GM12878 (cell line): Measurements from ENCODE around the gene SH2D6. TPM values are rescaled to one million over a fixed set of nuclear protein-coding genes. Genes with fewer than 3 reads are reported as not detected.

Experiments
- ASH2L ChIP-seq: fragments of 300-600, 200-600 bp; sonication (generic); IDR thresholded peaks from 2 replicates; pipeline ENCODE4 v1.6.1; 2017; ENCODE audit warnings: low read depth, mild to moderate bottlenecking, borderline replicate concordance
- EP300 ChIP-seq, 2 experiments: fragments of 150-350 bp in 1 of 2; IDR thresholded peaks; 2 replicates each; pipeline ENCODE4 v1.6.1; 2011 to 2012; ENCODE audit warnings: low read depth in 2 of 2, low read length in 2 of 2, borderline replicate concordance in 1 of 2, improper control_type of control experiment in 1 of 2, inconsistent platforms in 1 of 2; ENCODE audit not compliant: control insufficient read depth in 1 of 2
- FOXM1 ChIP-seq: IDR thresholded peaks from 2 replicates; pipeline ENCODE4 v1.6.1; 2012; ENCODE audit warnings: low read depth, mild to moderate bottlenecking, inconsistent platforms, low read length, moderate library complexity
- IRF5 ChIP-seq: fragments of 450-650 bp; IDR thresholded peaks from 2 replicates; pipeline ENCODE4 v1.6.1; 2017; ENCODE audit warnings: borderline replicate concordance
- KDM1A ChIP-seq: fragments of 200-600 bp; sonication (generic); IDR thresholded peaks from 2 replicates; pipeline ENCODE4 v1.6.1; 2016; ENCODE audit warnings: borderline replicate concordance
- LARP7 ChIP-seq: fragments of 450-650 bp; IDR thresholded peaks from 2 replicates; pipeline ENCODE4 v1.6.1; 2017; ENCODE audit warnings: mild to moderate bottlenecking
- MTA2 ChIP-seq: fragments of 450-650 bp; IDR thresholded peaks from 2 replicates; pipeline ENCODE4 v1.6.1; 2016; ENCODE audit warnings: low read depth, mild to moderate bottlenecking, moderate library complexity
- NBN ChIP-seq: fragments of 450-650 bp; IDR thresholded peaks from 2 replicates; pipeline ENCODE4 v1.6.1; 2016
- POLR2AphosphoS2 ChIP-seq: IDR thresholded peaks from 2 replicates; pipeline ENCODE4 v1.6.1; 2011; ENCODE audit warnings: low read depth, mild to moderate bottlenecking, low read length, improper control_type of control experiment, moderate library complexity
- SIX5 ChIP-seq: IDR thresholded peaks from 2 replicates; pipeline ENCODE4 v1.6.1; 2011; ENCODE audit warnings: mild to moderate bottlenecking, low read depth, low read length, moderate library complexity; ENCODE audit not compliant: severe bottlenecking
- SMAD5 ChIP-seq: IDR thresholded peaks from 2 replicates; pipeline ENCODE4 v1.6.1; 2016; ENCODE audit warnings: antibody characterized with exemption, low read depth
- TAF1 ChIP-seq: IDR thresholded peaks from 2 replicates; pipeline ENCODE4 v1.6.1; 2011; ENCODE audit warnings: mild to moderate bottlenecking, low read depth, low read length, borderline replicate concordance
- TCF3 ChIP-seq: IDR thresholded peaks from 2 replicates; pipeline ENCODE4 v1.6.1; 2012; ENCODE audit warnings: low read depth, mild to moderate bottlenecking, low read length, borderline replicate concordance; ENCODE audit not compliant: insufficient read depth
- ZNF687 ChIP-seq: fragments of 450-650 bp; IDR thresholded peaks from 2 replicates; pipeline ENCODE4 v1.6.1; 2017; ENCODE audit warnings: mild to moderate bottlenecking, moderate library complexity
- polyA plus RNA-seq, 11 experiments: library from polyadenylated mRNA; depleted of rRNA in 4 of 11; unstranded in 6 of 11; stranded (reverse) in 5 of 11; fragments of >200 nt; fragmentation: Nextera tagmentation in 4 of 11; fragmentation: Illumina TruSeq in 1 of 11; extraction: Ambion mirVana in 4 of 11; extraction: Trizol in 1 of 11; gene quantifications; 1 replicate in 1 of 11; 2 replicates in 10 of 11; pipeline versions ENCODE4 v1.2.1 to v1.2.3, GENCODE V29; 2011 to 2016; ENCODE audit warnings: inconsistent platforms in 2 of 11, missing spikeins in 2 of 11, low read depth in 1 of 11
- total RNA-seq, 4 experiments: library from RNA; depleted of rRNA in 3 of 4; stranded (reverse); fragments of >200 nt in 3 of 4; fragmentation: Illumina TruSeq in 1 of 4; extraction: Trizol in 1 of 4; gene quantifications; 2 replicates each; pipeline versions ENCODE4 v1.2.1 to v1.2.3, GENCODE V29; 2013 to 2021
- TF ChIP-seq, protein P1 (sequence below), 3 experiments: IDR thresholded peaks in 2 of 3; conservative IDR thresholded peaks in 1 of 3; 2 replicates each; pipeline ENCODE4 v1.5.1; 2011; ENCODE audit warnings: low read depth in 3 of 3, low read length in 3 of 3, mild to moderate bottlenecking in 3 of 3, control low read depth in 2 of 3, moderate library complexity in 2 of 3, inconsistent platforms in 1 of 3, mixed read lengths in 1 of 3; ENCODE audit not compliant: control insufficient read depth in 2 of 3, insufficient read depth in 1 of 3; ENCODE audit errors: extremely low read depth in 1 of 3
- TF ChIP-seq, protein P2 (sequence below): IDR thresholded peaks from 2 replicates; pipeline ENCODE4 v1.6.1; 2011; ENCODE audit warnings: borderline replicate concordance, low read depth, mild to moderate bottlenecking, moderate library complexity, low read length; ENCODE audit not compliant: insufficient read depth, poor library complexity, severe bottlenecking

Gene SH2D6
- total and polyA plus RNA-seq, 10 of the 15 experiments (the other 5 are each of a cell fraction or from before 2014, with no cell fraction given): 0.23 to 0.59 (median 0.34) TPM; not detected in 6

DNA sequence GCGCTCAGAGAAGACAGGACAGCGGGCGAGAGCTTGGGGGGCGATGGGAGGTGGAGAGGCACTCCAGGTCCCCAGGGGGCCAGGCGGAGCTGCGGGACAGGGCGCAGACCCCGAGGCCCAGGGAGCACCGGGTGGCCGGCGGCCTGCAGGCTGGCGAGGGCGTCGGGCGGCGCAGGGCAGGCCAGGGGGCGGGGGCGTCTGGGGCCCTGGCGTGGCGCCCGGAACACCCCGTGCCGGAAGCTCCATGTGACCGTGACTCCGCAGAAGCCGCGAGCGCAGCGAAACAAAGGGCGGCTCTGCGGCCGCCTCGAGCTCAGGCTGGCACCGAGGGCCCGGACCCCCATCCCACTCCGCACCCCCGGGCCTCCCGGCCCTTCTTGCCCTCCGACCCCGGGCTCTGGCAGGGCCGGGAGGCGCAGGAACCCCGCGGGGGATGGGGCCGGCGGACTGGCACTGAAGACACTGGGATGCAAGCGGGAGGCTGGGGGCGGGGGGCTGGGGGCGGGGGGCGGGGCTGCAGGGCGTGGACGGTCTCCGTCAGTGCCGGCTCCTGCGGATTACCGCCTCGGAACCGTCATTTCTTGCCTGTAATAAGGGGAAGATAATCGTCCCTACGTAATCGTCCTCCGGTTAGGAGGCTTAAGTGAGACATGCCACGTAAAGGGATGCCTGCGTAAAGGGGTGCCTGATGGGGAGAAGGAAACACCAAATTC is 19.1 kb downstream of the SH2D6 start (continued):
- TF ChIP-seq ZNF687 (peak; percentile 95), FOXM1 (no peak), LARP7 (peak; percentile 73), SIX5 (no peak), KDM1A (no peak), ASH2L (peak; percentile 42; the same call in 1 of the 2 replicates), TAF1 (peak; percentile 43; the same call in 1 of the 2 replicates), TCF3 (0 out of 2 replicates have a peak, but pooled peaks have one; percentile 50), SMAD5 (no peak), MTA2 (no peak), IRF5 (no peak), POLR2AphosphoS2 (0 out of 2 replicates have a peak, but pooled peaks have one; percentile 33), EP300 (IDR thresholded peaks at IDR 0.05; ENCODE audit: borderline replicate concordance in 1 of 2, control insufficient read depth in 1 of 2, low read depth in 2 of 2, low read length in 2 of 2) (peak in 1 of 2 experiments; percentile 21; a peak in 1 of 4 replicates), NBN (no peak)
- TF ChIP-seq, protein P1, sequence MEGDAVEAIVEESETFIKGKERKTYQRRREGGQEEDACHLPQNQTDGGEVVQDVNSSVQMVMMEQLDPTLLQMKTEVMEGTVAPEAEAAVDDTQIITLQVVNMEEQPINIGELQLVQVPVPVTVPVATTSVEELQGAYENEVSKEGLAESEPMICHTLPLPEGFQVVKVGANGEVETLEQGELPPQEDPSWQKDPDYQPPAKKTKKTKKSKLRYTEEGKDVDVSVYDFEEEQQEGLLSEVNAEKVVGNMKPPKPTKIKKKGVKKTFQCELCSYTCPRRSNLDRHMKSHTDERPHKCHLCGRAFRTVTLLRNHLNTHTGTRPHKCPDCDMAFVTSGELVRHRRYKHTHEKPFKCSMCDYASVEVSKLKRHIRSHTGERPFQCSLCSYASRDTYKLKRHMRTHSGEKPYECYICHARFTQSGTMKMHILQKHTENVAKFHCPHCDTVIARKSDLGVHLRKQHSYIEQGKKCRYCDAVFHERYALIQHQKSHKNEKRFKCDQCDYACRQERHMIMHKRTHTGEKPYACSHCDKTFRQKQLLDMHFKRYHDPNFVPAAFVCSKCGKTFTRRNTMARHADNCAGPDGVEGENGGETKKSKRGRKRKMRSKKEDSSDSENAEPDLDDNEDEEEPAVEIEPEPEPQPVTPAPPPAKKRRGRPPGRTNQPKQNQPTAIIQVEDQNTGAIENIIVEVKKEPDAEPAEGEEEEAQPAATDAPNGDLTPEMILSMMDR (IDR thresholded peaks at IDR 0.05 in 2 of 3, conservative IDR thresholded peaks at IDR 0.05 in 1 of 3; ENCODE audit: control insufficient read depth in 2 of 3, extremely low read depth in 1 of 3, insufficient read depth in 1 of 3, low read depth in 3 of 3, low read length in 3 of 3): no peak
- TF ChIP-seq, protein P2, sequence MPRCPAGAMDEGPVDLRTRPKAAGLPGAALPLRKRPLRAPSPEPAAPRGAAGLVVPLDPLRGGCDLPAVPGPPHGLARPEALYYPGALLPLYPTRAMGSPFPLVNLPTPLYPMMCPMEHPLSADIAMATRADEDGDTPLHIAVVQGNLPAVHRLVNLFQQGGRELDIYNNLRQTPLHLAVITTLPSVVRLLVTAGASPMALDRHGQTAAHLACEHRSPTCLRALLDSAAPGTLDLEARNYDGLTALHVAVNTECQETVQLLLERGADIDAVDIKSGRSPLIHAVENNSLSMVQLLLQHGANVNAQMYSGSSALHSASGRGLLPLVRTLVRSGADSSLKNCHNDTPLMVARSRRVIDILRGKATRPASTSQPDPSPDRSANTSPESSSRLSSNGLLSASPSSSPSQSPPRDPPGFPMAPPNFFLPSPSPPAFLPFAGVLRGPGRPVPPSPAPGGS: peak; percentile 55
